Cardiac fibroblast (primary cell): ENCODE data around the gene GBA2.

Experiments
- DNase-seq, 2 donors: peaks; one replicate each; pipeline versions ENCODE4 v3.0.0 to v3.0.0-alpha.2; 2010; ENCODE audit warnings: low read depth in 2 of 2
- H3K4me3 ChIP-seq, 2 donors: replicated peaks in 1 of 2; 1 replicate in 1 of 2; 2 replicates in 1 of 2; pipeline ENCODE4 v1.5.1; 2011; ENCODE audit warnings: low read depth in 2 of 2, low read length in 2 of 2, mild to moderate bottlenecking in 2 of 2, moderate library complexity in 1 of 2
- TF ChIP-seq, protein P1 (sequence below): IDR thresholded peaks from one replicate; pipeline ENCODE4 v1.5.1; 2011; ENCODE audit warnings: low read depth, mild to moderate bottlenecking, low read length, inconsistent platforms

Gene GBA2

DNA sequence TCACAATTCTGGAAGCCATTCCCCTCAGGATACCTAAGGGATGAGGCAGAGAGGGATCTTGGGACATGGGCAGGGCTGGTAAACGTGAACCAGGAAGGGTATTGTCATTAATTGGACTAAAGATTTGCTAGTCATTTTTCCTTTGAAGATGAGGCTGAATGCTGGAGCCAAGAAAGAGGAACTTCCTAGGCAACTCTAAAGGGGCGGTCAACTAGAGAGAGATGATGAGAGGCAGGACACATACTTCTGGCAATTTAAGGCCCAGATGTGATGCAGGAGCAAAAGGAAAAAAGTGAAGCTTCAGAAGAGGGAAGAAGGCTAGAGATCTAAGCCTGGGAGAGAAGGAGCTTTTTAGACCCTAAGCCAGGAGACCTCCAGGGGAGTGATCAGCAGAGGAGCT lies 5.6 kb downstream of the GBA2 start:
- no peak for DNase-seq
- TF ChIP-seq, protein P1, sequence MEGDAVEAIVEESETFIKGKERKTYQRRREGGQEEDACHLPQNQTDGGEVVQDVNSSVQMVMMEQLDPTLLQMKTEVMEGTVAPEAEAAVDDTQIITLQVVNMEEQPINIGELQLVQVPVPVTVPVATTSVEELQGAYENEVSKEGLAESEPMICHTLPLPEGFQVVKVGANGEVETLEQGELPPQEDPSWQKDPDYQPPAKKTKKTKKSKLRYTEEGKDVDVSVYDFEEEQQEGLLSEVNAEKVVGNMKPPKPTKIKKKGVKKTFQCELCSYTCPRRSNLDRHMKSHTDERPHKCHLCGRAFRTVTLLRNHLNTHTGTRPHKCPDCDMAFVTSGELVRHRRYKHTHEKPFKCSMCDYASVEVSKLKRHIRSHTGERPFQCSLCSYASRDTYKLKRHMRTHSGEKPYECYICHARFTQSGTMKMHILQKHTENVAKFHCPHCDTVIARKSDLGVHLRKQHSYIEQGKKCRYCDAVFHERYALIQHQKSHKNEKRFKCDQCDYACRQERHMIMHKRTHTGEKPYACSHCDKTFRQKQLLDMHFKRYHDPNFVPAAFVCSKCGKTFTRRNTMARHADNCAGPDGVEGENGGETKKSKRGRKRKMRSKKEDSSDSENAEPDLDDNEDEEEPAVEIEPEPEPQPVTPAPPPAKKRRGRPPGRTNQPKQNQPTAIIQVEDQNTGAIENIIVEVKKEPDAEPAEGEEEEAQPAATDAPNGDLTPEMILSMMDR, result no peak
- H3K4me3 ChIP-seq, result no peak overlapping the region

DNA sequence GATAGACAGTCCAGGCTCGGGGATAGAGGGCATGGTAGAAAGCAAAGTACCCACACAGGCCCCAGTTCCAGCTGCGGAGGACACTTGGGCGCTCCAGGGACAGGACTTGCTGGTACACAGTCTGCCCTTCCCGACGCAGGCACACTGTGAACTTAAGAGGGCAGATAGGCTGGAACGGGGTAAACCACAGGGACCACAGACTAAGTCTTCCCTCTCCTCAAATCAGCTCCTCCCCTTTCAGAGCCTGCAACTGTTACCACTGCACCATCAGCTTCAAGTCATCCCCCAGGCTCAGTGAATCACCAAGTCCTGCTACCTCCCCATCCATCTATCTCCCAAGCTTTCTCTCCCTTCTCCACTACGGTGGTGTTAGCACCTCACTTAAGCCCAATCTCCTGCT lies 7.3 kb downstream of the GBA2 start:
- no peak overlapping the region for H3K4me3 ChIP-seq
- no peak for DNase-seq
- TF ChIP-seq, protein P1, result no peak

DNA sequence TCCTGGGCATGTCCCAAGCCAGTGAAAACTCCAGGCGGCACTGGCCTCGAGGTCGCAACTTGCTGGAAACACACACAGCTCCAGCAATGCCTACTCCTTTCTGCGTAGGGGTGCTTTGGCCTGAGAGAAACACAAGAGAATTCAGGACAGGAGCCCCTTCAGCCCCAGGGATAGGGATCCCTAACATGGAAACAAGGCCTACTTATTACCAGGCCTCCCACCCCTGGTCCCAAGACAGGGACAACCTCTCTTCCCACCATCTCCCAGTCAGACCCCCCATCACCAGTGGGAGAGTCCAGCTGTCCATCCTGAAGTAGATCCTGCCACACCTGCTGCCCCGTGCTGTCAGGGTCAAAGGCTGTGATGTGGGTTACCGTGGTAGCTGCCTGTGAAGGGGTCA lies 8.8 kb downstream of the GBA2 start:
- TF ChIP-seq, protein P1, result no peak
- no peak for DNase-seq
- H3K4me3 ChIP-seq, result no peak overlapping the region

DNA sequence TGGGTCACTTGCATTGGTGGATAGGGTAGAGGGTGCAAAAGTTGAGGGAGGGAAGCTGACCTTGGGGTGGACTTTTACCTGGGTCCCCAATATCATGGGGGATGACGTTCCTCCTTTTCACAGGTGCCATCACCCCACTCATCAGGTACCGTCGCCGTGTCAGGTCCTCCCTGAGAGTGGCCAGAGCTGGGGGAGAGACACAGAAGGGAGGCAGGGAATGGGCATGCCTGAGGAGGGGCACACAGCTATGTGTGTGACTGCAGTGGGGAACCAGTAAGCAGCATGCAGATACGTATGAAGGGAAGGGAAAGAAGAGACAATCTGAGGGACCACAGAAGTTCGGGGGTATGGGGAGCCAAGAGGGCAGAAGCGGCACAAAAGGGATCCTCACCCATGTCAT lies 10.1 kb downstream of the GBA2 start:
- H3K4me3 ChIP-seq, result no peak overlapping the region
- DNase-seq, result no peak
- TF ChIP-seq, protein P1, result no peak

DNA sequence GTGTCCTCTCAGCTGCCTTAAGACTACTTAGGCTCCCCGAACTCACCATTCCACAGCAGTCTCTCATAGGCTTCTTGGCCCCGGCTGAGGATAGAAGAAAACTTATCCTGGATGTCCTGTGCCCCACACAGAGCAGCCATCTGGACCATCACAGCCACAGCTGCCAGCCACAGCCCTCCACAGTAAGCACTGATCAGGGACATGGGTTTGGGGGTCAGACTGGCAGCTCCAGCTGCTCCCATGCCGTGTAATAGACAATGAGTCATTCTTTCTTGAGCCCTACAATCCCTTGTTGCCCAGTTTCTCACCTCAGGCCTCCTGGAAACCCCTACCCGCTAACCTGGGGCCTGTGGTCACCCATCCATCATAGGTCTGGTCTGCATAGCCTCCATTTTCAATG lies 10.8 kb downstream of the GBA2 start:
- no peak for DNase-seq
- H3K4me3 ChIP-seq, result no peak overlapping the region
- TF ChIP-seq, protein P1, result no peak

DNA sequence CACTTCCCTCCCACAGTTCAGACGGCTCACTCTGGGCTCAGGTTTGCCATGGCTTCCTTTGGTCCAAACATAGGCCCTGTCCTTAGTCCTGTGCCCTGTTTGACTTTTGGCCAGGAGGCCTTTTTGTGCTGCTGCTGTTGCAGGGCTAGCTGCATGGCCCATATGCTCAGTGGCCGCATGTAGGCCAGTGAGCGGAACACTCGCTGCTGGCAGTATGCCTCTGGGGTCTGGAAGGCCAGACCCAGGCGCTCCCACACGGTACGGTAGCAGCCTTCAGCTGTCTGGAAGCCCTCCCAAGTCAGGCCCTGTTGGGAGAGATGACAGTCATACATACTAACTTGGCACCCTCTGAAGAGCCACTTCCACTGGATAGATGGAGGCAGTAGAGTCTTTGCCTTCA lies 11.9 kb downstream of the GBA2 start:
- TF ChIP-seq, protein P1, result no peak
- no peak overlapping the region for H3K4me3 ChIP-seq
- no peak for DNase-seq

DNA sequence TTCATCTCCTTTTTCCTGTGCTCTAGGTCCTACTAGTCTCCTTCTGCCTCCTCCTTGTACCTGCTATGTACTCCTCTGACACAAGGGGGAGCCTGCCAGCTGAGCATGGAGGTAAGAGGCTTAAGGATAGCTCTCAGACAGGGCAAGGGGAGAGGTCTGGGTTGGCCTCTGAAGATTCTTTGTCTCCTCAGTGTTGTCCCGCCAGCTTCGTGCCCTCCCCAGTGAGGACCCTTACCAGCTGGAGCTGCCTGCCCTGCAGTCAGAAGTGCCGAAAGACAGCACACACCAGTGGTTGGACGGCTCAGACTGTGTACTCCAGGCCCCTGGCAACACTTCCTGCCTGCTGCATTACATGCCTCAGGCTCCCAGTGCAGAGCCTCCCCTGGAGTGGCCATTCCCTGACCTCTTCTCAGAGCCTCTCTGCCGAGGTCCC lies 12.8 kb downstream of the GBA2 start:
- peak; percentile 88 to 91 for DNase-seq
- H3K4me3 ChIP-seq, result no peak overlapping the region
- TF ChIP-seq, protein P1, result peak; percentile 94
